Left lung (tissue), 10 donors: ENCODE measurements around the gene EYA4. TPM values are rescaled to one million over a fixed set of nuclear protein-coding genes. Genes with fewer than 3 reads are reported as not detected.

ENCODE experiments used
- ATAC-seq: fragments of 200-7000 bp; cut with Tn5 transposase; one replicate; pipeline ENCODE4 v1.9.1; 2020; ENCODE audit warnings: moderate library complexity
- DNase-seq, 4 donors: peaks; one replicate each; pipeline ENCODE4 v3.0.0-alpha.2; 2013 to 2020
- H3K27ac ChIP-seq, 2 donors: fragments of 200-600 bp; sonication (generic) in 1 of 2; one replicate each; pipeline versions ENCODE4 v1.5.0 to v1.8.0; 2020 to 2021
- H3K27me3 ChIP-seq, 2 donors: fragments of 200-600 bp; sonication (generic) in 1 of 2; one replicate each; pipeline versions ENCODE4 v1.5.0 to v1.8.0; 2020 to 2021
- H3K36me3 ChIP-seq, 2 donors: fragments of 200-600 bp; sonication (generic) in 1 of 2; one replicate each; pipeline versions ENCODE4 v1.5.0 to v1.8.0; 2020 to 2021
- H3K4me1 ChIP-seq, 2 donors: fragments of 200-600 bp; one replicate each; pipeline ENCODE4 v1.8.0; 2021
- H3K4me3 ChIP-seq, 2 donors: fragments of 200-600 bp; sonication (generic) in 1 of 2; one replicate each; pipeline versions ENCODE4 v1.5.0 to v1.8.0; 2020 to 2021; ENCODE audit warnings: mild to moderate bottlenecking in 1 of 2
- H3K9me3 ChIP-seq, 2 donors: fragments of 200-600 bp; sonication (generic) in 1 of 2; one replicate each; pipeline versions ENCODE4 v1.5.0 to v1.8.0; 2020 to 2021
- CTCF ChIP-seq, 2 donors: fragments of 200-600 bp; sonication (generic) in 1 of 2; IDR thresholded peaks; one replicate each; pipeline versions ENCODE4 v1.5.0 to v1.8.0; 2021; ENCODE audit warnings: antibody characterized with exemption in 2 of 2
- intact Hi-C, 2 donors: fragments of 100-400 bp; cut with DNase I; formaldehyde crosslinking; loops; one replicate each; pipeline versions ENCODE4 v1.11.2 to v1.14.2; 2022
- polyA plus RNA-seq, 6 donors: library from polyadenylated mRNA; unstranded; fragments of 120-200 nt; gene quantifications; one replicate each; pipeline ENCODE4 v1.2.1, GENCODE V29; 2013; ENCODE audit not compliant: insufficient read length in 6 of 6
- total RNA-seq, 2 donors: library from RNA; stranded (reverse); fragmentation: NEBNext Ultra II Directional; extraction: Animal tissue kit (Norgen Biotek cat#: 25700); gene quantifications; one replicate each; pipeline ENCODE4 v1.2.1, GENCODE V29; 2021
- donor health status: DM: no; HTN: yes; CAD: no.
- donor health status: DM: no; HTN: no; CAD: no.

The EYA4 gene
- total and polyA plus RNA-seq, 8 donors = 1.0 to 9.8 (median 8.4) TPM

DNA sequence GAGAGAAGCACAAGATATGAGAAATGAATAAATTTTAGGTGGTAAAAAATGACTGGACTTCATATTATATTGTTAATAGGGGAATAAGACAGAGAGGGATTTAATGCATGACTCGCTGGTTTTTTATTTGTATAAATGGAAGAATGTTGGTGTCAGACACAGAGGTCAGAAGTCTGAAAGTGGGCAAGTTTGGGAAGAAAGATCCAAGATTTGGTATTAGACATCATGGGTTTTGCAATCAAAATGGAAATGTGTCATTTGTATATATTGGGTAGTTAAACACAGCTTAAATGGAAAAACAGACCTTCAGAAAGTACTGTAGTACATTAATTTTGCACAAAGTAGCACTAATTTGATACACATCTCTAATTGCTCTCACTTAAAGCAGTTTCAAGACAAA lies 96.2 kb downstream of the EYA4 start:
- Histone ChIP-seq H3K9me3 (no peaks in the 10 kb centered on the region), H3K27ac (no peak overlapping the region), H3K4me3 (no peak overlapping the region), H3K4me1 (no peaks in the 10 kb centered on the region), H3K36me3 (no peaks in the 10 kb centered on the region), H3K27me3 (no peaks in the 10 kb centered on the region)
- no peak for DNase-seq
- intact Hi-C loops = no loop called here
- TF ChIP-seq CTCF (IDR thresholded peaks at IDR 0.05) = no peak
- no peak for ATAC-seq

DNA sequence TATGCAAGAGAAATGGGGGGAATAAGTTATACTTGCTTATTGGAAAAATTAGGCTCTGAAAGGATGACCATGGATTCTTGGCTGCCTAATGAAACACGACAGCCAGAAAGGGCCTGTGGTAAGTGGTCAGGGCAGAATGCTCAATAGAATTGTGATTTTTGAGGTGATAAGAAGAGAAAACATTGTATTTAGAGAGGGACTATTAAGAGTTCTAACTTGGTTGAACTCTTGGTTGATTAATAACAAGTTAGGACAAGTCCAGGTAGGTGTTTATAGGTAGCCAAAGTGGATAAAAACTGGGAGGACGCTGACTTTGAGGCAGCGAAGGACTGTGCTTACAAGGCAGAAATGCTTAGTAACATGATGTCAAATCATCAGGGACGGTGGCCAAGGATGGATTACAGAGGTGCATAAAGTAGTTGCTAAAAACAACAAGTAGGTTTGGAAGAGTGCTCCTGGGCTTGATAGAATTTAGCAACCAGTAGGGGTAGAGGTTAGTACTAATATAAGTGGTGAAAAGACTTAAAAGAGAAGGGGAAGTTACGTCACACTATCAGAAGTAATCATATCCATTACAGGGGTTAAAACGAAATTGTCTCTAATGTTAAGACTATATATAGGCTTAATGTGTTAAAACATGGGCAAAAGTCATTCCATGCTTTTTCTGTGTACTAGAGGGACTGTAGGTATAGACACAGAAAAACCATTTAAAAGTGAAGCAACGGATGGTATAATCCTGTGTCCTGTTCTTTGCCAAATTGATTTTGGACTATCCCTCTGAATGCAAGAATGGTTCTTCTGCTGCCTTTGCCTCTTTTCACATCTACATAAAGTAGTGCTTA lies 98.6 kb downstream of the EYA4 start:
- Histone ChIP-seq H3K9me3 (no peaks in the 10 kb centered on the region), H3K4me3 (no peak overlapping the region), H3K27ac (no peak overlapping the region), H3K27me3 (no peaks in the 10 kb centered on the region), H3K36me3 (no peaks in the 10 kb centered on the region), H3K4me1 (no peaks in the 10 kb centered on the region)
- DNase-seq = no peak
- intact Hi-C loops = no loop called here
- no peak for TF ChIP-seq CTCF (IDR thresholded peaks at IDR 0.05)
- no peak for ATAC-seq

DNA sequence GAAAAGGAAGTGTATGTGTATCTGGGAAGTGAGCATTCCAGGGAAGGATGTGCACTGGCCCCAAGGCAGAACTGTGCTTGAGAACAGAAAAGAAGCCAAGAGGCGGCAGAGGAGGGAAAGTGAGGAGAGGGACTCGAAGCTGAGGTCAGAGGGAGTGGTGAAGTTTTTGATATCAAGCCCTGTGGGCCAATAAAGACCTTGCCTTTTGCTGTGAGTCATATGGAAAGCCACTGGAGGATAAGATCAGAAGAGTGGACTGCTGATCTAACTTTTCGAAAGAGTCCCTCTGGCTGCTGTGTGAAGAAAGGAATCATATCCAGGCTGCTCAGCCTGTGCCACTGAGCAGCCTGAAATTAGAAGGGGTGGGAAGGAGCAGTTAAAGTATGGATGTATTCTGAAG lies 99.4 kb downstream of the EYA4 start:
- Histone ChIP-seq H3K9me3 (no peaks in the 10 kb centered on the region), H3K27ac (no peak overlapping the region), H3K4me3 (no peak overlapping the region), H3K4me1 (no peaks in the 10 kb centered on the region), H3K36me3 (no peaks in the 10 kb centered on the region), H3K27me3 (no peaks in the 10 kb centered on the region)
- DNase-seq (no peak), ATAC-seq (peak; percentile 61)
- intact Hi-C loops = no loop called here
- no peak for TF ChIP-seq CTCF (IDR thresholded peaks at IDR 0.05)

- no peak overlapping the region for H3K27ac ChIP-seq
- H3K4me1 ChIP-seq = no peaks in the 10 kb centered on the region
- ATAC-seq (peak; percentile 88), DNase-seq (peak in 2 of 4 donors; percentile 28 to 46)
- no peaks in the 10 kb centered on the region for H3K9me3 ChIP-seq
- H3K27me3 ChIP-seq = no peaks in the 10 kb centered on the region
- intact Hi-C loops = no loop called here
- no peak overlapping the region for H3K4me3 ChIP-seq
- no peak for TF ChIP-seq CTCF (IDR thresholded peaks at IDR 0.05)
- H3K36me3 ChIP-seq = no peaks in the 10 kb centered on the region
These were observed 100.5 kb downstream of the EYA4 start for GRCh38 chr6:133341607-133342158.

DNA sequence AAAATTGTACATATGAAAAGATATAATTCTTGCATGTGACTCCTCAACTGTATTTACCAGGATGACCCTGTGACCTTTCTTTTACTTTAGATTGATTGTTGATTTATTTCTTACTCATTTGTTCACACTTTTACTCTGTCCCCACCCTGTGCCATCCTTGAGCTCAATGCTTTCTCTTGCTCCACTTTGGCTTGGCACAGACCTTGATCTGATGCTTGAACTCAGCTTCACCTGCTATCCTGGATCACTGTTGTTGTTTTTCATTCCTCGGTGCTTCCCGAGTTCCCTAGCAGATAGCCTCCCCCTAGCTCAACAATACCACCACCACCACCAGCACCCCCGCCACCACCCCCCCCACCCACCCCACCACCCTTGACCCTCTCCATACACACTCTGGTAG lies 102.1 kb downstream of the EYA4 start:
- TF ChIP-seq CTCF (IDR thresholded peaks at IDR 0.05) = no peak
- no peaks in the 10 kb centered on the region for H3K4me1 ChIP-seq
- H3K27ac ChIP-seq = no peak overlapping the region
- intact Hi-C loops = no loop called here
- no peaks in the 10 kb centered on the region for H3K9me3 ChIP-seq
- H3K4me3 ChIP-seq = no peak overlapping the region
- DNase-seq (no peak), ATAC-seq (no peak)
- H3K36me3 ChIP-seq = no peaks in the 10 kb centered on the region
- H3K27me3 ChIP-seq = no peaks in the 10 kb centered on the region
